Uterus (tissue), 4 donors: ENCODE results near the gene PTPRC. TPM values are rescaled to one million over a fixed set of nuclear protein-coding genes. Genes with fewer than 3 reads are reported as not detected.

ENCODE experiments used
- DNase-seq, 2 donors: peaks; one replicate each; pipeline ENCODE4 v3.0.0-alpha.2; 2019 to 2020
- H3K27ac ChIP-seq, 2 donors: fragments of 200-600 bp; sonication (generic); 1 replicate in 1 of 2; 2 replicates in 1 of 2; pipeline ENCODE4 v1.5.1; 2016 to 2018
- H3K27me3 ChIP-seq, 2 donors: fragments of 200-600 bp; sonication (generic); one replicate each; pipeline ENCODE4 v1.5.1; 2018 to 2019; ENCODE audit warnings: control low read depth in 1 of 2
- H3K36me3 ChIP-seq, 2 donors: fragments of 200-600 bp; sonication (generic); one replicate each; pipeline ENCODE4 v1.5.1; 2019; ENCODE audit warnings: control low read depth in 1 of 2
- H3K4me1 ChIP-seq, 2 donors: fragments of 200-600 bp; sonication (generic); one replicate each; pipeline ENCODE4 v1.5.1; 2018 to 2019; ENCODE audit warnings: control low read depth in 1 of 2
- H3K4me3 ChIP-seq, 2 donors: fragments of 200-600 bp; sonication (generic); 1 replicate in 1 of 2; 2 replicates in 1 of 2; pipeline ENCODE4 v1.5.1; 2018 to 2019; ENCODE audit warnings: mild to moderate bottlenecking in 1 of 2
- H3K9me3 ChIP-seq, 2 donors: fragments of 200-600 bp; sonication (generic); one replicate each; pipeline ENCODE4 v1.5.1; 2019; ENCODE audit warnings: control low read depth in 1 of 2
- POLR2A ChIP-seq, 2 donors: fragments of 450-650 bp; IDR thresholded peaks; one replicate each; pipeline ENCODE4 v1.6.1; 2016; ENCODE audit warnings: antibody characterized with exemption in 2 of 2, mild to moderate bottlenecking in 1 of 2, moderate library complexity in 1 of 2
- intact Hi-C: fragments of 100-400 bp; cut with DNase I; formaldehyde crosslinking; loops from one replicate; pipeline ENCODE4 v1.15.1; 2023; ENCODE audit warnings: low total_unique reads
- total RNA-seq, 4 donors: library from RNA; depleted of rRNA in 3 of 4; stranded (reverse); fragments of >200 nt in 3 of 4; gene quantifications; one replicate each; pipeline versions ENCODE4 v1.1.0 to v1.2.4, GENCODE V29; 2014 to 2023
- TF ChIP-seq, protein P1 (sequence below), 4 experiments: fragments of 200-600 bp in 2 of 4; fragments of 450-650 bp in 2 of 4; sonication (generic) in 2 of 4; IDR thresholded peaks; one replicate each; pipeline ENCODE4 v1.5.1; 2016 to 2019; ENCODE audit warnings: antibody characterized with exemption in 4 of 4, mild to moderate bottlenecking in 2 of 4, moderate library complexity in 1 of 4
- donor health status: DM: yes; HTN: yes; CAD: no.

The PTPRC gene
- total RNA-seq, 4 donors from 2014 or later: 12.7 to 28.7 (median 16.3) TPM

DNA sequence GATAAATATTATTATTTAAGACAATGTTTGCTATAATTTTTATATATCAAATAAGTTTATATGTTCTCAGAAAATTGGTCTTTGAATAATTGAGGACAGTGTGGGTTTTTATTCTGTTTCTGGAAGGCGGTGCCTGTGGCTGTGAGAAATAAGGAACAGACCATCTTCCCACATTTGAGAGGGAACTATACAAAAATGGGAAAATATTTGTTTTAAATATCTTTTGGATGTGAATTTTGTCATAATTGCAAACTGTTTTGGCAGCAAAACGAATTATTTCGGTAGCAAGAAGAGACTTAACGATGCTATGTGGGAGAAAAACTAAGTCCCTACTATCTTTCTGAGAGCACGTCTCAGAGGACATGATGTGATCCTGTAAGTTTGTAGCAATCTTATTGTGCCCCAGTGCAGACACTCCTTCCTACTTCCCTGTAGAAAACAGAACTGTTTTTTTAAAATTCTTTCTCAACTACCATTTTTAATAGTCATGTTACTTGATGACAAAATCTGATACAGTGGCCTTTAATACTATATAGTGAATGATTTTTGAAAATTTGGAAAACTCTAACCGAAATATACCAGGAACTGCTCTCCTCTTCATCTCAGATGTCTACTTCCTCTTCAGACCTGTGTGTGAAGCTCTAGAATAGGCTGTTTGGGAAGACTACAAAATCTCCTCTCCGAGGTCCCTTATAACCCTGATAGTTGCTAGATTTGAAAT, 25.4 kb downstream of the PTPRC start:
- DNase-seq: no peak
- intact Hi-C loops: no loop called here
- Histone ChIP-seq H3K4me3 (no peak overlapping the region), H3K27ac (no peak overlapping the region), H3K4me1 (no peaks in the 10 kb centered on the region), H3K27me3 (no peaks in the 10 kb centered on the region), H3K9me3 (no peaks in the 10 kb centered on the region), H3K36me3 (no peaks in the 10 kb centered on the region)
- TF ChIP-seq, protein P1, sequence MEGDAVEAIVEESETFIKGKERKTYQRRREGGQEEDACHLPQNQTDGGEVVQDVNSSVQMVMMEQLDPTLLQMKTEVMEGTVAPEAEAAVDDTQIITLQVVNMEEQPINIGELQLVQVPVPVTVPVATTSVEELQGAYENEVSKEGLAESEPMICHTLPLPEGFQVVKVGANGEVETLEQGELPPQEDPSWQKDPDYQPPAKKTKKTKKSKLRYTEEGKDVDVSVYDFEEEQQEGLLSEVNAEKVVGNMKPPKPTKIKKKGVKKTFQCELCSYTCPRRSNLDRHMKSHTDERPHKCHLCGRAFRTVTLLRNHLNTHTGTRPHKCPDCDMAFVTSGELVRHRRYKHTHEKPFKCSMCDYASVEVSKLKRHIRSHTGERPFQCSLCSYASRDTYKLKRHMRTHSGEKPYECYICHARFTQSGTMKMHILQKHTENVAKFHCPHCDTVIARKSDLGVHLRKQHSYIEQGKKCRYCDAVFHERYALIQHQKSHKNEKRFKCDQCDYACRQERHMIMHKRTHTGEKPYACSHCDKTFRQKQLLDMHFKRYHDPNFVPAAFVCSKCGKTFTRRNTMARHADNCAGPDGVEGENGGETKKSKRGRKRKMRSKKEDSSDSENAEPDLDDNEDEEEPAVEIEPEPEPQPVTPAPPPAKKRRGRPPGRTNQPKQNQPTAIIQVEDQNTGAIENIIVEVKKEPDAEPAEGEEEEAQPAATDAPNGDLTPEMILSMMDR (IDR thresholded peaks at IDR 0.05): no peak
- TF ChIP-seq POLR2A (IDR thresholded peaks at IDR 0.05): no peak

DNA sequence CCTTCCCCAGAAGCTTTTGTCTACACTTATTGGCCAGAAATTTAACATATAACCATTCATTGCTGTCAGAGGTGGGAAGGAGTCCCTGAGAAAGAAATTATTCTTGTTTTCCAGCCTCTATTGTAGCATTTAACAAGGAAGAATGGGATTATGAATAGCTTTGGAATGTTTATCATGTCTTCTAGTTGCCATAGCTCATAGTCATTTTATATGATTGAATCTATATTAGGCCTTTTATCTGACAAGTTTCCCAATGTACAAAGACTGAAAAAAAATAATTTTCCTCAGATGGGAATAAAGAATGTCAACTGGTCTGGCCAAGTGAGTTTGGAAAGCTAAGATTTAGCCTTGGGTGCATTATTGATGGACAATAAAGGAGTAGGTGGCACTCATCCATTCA, 28.3 kb downstream of the PTPRC start:
- H3K36me3 ChIP-seq: no peaks in the 10 kb centered on the region
- no peaks in the 10 kb centered on the region for H3K27me3 ChIP-seq
- intact Hi-C loops: no loop called here
- H3K27ac ChIP-seq: no peak overlapping the region
- DNase-seq: no peak
- no peaks in the 10 kb centered on the region for H3K4me1 ChIP-seq
- H3K4me3 ChIP-seq: no peak overlapping the region
- TF ChIP-seq, protein P1 (IDR thresholded peaks at IDR 0.05): no peak
- no peak for TF ChIP-seq POLR2A (IDR thresholded peaks at IDR 0.05)
- H3K9me3 ChIP-seq: no peaks in the 10 kb centered on the region

DNA sequence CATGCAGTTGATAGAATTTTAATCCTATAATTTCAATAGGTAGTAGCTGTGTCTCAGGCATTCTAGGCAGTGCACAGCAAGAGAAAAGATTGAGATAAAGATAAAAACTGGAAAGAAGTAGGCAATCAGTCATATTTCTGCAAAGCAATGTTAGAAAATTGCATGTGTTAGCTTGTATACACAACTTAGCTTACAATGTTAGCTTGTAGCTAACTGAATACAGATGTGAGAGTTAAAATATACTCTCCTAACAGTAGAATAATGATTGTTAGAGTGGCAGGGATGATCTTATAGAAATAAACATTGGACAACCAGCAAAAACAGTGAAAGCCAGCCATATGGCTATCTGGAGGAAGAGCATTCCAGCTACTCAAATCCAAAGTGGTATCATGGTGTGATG, 29.0 kb downstream of the PTPRC start:
- H3K27ac ChIP-seq: no peak overlapping the region
- no peaks in the 10 kb centered on the region for H3K4me1 ChIP-seq
- TF ChIP-seq POLR2A (IDR thresholded peaks at IDR 0.05): no peak
- TF ChIP-seq, protein P1 (IDR thresholded peaks at IDR 0.05): no peak
- H3K36me3 ChIP-seq: no peaks in the 10 kb centered on the region
- DNase-seq: no peak
- H3K4me3 ChIP-seq: no peak overlapping the region
- no peaks in the 10 kb centered on the region for H3K9me3 ChIP-seq
- H3K27me3 ChIP-seq: no peaks in the 10 kb centered on the region
- intact Hi-C loops: no loop called here

DNA sequence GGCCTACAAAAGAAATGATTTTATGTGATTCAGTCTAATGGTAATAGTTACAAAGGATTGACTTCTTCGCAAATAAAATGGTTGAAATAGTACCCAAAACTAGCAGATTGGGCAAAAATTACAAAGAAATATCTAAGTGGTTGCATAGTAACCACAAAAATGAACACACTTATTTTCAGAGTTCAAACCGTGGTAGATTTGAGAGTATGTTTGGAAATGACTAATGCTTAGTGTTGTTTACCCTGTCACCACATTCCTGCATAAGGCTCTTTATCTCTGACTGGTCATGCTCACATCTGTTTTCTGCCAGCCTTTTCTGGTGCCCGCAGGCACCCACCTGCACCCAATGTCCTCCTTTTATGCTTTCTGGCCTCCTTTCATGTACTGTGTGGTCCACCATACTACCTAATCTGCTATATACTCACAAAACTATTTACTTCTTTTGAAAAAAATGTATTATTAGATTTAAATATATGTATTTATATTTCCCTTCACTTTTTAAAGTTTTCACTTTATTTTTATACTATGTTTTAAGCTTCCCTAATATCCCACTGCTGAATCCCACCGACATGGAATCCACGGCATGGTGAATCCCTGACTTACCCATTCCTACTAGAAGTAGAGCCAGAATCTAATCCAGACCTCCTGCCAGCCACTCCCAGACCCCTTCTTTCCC, 30.3 kb downstream of the PTPRC start:
- H3K4me3 ChIP-seq: no peak overlapping the region
- no peak for TF ChIP-seq POLR2A (IDR thresholded peaks at IDR 0.05)
- TF ChIP-seq, protein P1 (IDR thresholded peaks at IDR 0.05): no peak
- DNase-seq: no peak
- H3K27me3 ChIP-seq: no peaks in the 10 kb centered on the region
- no peaks in the 10 kb centered on the region for H3K36me3 ChIP-seq
- H3K4me1 ChIP-seq: no peaks in the 10 kb centered on the region
- no peak overlapping the region for H3K27ac ChIP-seq
- H3K9me3 ChIP-seq: no peaks in the 10 kb centered on the region
- intact Hi-C loops: no loop called here

DNA sequence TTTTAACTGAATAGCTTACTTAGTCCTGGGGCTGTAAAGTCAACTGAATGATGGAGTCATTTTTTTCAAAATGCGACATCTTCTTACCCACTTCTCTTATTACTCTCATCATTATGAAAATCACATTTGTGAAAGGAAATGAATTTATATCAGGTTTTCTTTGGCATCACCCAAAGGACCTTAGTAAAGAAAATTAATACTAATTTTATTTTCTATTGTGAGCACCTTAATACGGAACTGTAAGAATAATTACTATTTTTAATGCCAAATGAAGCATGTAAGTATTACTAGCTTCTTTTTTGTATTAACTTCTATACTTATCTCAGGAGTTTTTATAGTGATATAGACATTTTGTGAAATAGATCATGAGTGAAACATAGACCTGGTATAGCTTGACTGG, 30.9 kb downstream of the PTPRC start:
- Histone ChIP-seq H3K27me3 (no peaks in the 10 kb centered on the region), H3K4me3 (no peak overlapping the region), H3K4me1 (no peaks in the 10 kb centered on the region), H3K9me3 (no peaks in the 10 kb centered on the region), H3K27ac (no peak overlapping the region), H3K36me3 (no peaks in the 10 kb centered on the region)
- TF ChIP-seq POLR2A (IDR thresholded peaks at IDR 0.05): no peak
- TF ChIP-seq, protein P1 (IDR thresholded peaks at IDR 0.05): no peak
- intact Hi-C loops: no loop called here
- DNase-seq: no peak
